Posterior cingulate gyrus (tissue), 11 donors: ENCODE results near the gene PRDX5.
"Not testable (repeated sequence)": the region's sequence is repeated elsewhere in the genome, so short reads cannot be mapped to it uniquely, and the experiment has no call there.

Experiments used
- DNase-seq, 10 donors: peaks; one replicate each; pipeline versions ENCODE4 v3.0.0 to v3.0.0-alpha.2; 2020 to 2021; ENCODE audit warnings: mixed read lengths in 3 of 10
- intact Hi-C: fragments of 100-400 bp; cut with DNase I; formaldehyde crosslinking; loops from one replicate; pipeline ENCODE4 v1.15.1; 2023

PRDX5 gene

GRCh38 chr11:64321026-64321425 is 3.1 kb downstream of the PRDX5 start:
- no peak for DNase-seq

GRCh38 chr11:64321533-64321932 is 3.6 kb downstream of the PRDX5 start:
- intact Hi-C loops: no loop called here
- no peak for DNase-seq

More at GRCh38 chr11:64321026-64321425, 3.1 kb downstream of the PRDX5 start:
- intact Hi-C loops: no loop called here

- intact Hi-C loops: no loop called here
- no peak for DNase-seq
Observed at GRCh38 chr11:64322925-64323260, 5.0 kb downstream of the PRDX5 start.

GRCh38 chr11:64323373-64323772 is 5.5 kb downstream of the PRDX5 start:
- intact Hi-C loops: no loop called here
- DNase-seq: no peak

GRCh38 chr11:64323984-64324383 is 6.1 kb downstream of the PRDX5 start:
- DNase-seq, intact Hi-C loops: not testable (repeated sequence)

GRCh38 chr11:64324692-64325469 is 7.0 kb downstream of the PRDX5 start:
- DNase-seq: no peak
- intact Hi-C loops: no loop called here

GRCh38 chr11:64327375-64327774 is 9.5 kb downstream of the PRDX5 start:
- no peak for DNase-seq
- intact Hi-C loops: no loop called here

- intact Hi-C loops: no loop called here
- DNase-seq: no peak
Observed at GRCh38 chr11:64327993-64328392, 10.1 kb downstream of the PRDX5 start.

- intact Hi-C loops: no loop called here
- no peak for DNase-seq
Observed at GRCh38 chr11:64330888-64331287, 13.0 kb downstream of the PRDX5 start.

- DNase-seq: peak in 3 of 10 donors; percentile 18 to 48 (median 32)
- intact Hi-C loops: no loop called here
Observed at GRCh38 chr11:64331569-64332371, 13.8 kb downstream of the PRDX5 start.

GRCh38 chr11:64333556-64333955 is 15.6 kb downstream of the PRDX5 start:
- DNase-seq: no peak
- intact Hi-C loops: no loop called here

- intact Hi-C loops: no loop called here
- DNase-seq: no peak
Observed at GRCh38 chr11:64334764-64335735, 17.1 kb downstream of the PRDX5 start.

GRCh38 chr11:64337538-64338249 is 19.8 kb downstream of the PRDX5 start:
- no peak for DNase-seq

GRCh38 chr11:64338716-64339115 is 20.8 kb downstream of the PRDX5 start:
- intact Hi-C loops: no loop called here
- DNase-seq: no peak

More at GRCh38 chr11:64337538-64338249, 19.8 kb downstream of the PRDX5 start:
- intact Hi-C loops: no loop called here

GRCh38 chr11:64339286-64339685 is 21.4 kb downstream of the PRDX5 start:
- DNase-seq: no peak
- intact Hi-C loops: no loop called here

GRCh38 chr11:64339754-64340408 is 22.0 kb downstream of the PRDX5 start, which contains the start of gene CCDC88B:
TSS of gene CCDC88B (plus strand) at chr11:64340204. CDS start at chr11:64340267, 63 bp downstream.
- DNase-seq: peak in 2 of 10 donors; percentile 16 to 39
- intact Hi-C loops: no loop called here

- intact Hi-C loops: no loop called here
- DNase-seq: peak in 2 of 10 donors; percentile 19 to 71
Observed at GRCh38 chr11:64340671-64341335, 22.9 kb downstream of the PRDX5 start.

GRCh38 chr11:64341429-64341828 is 23.5 kb downstream of the PRDX5 start:
- DNase-seq: no peak
- intact Hi-C loops: no loop called here
